ENCODE measurements around the gene ERAS.
"Not testable (repeated sequence)": the region's sequence is repeated elsewhere in the genome, so short reads cannot be mapped to it uniquely, and the experiment has no call there.

ERAS gene

GRCh38 chrX:48794911-48795515 lies 31.3 kb upstream of the ERAS start:
- no peak for DNase-seq (ENCODE audit: low read depth in 2 of 2)

DNA sequence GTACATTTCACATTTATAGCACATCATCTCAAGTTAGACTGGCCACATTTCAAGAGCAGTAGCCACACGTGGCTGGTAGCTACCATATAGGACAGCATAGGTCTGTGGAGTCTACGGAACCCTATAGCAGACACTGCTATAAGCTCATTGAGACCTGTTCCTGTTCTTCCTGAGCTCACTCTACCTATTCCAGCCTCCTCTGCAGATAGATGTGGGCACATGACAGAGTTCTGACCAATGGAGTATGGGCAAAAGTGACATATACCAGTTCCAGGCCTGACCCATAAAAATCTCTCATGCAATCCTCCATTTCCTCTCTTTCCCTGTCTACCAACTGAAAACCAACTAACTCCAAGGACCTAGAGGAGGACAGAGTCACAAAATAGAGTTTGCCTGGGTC lies 28.0 kb upstream of the ERAS start:
- DNase-seq (ENCODE audit: low read depth in 2 of 2): no peak

GRCh38 chrX:48800574-48801279 lies 25.6 kb upstream of the ERAS start:
- DNase-seq (ENCODE audit: low read depth in 2 of 2): no peak

DNA sequence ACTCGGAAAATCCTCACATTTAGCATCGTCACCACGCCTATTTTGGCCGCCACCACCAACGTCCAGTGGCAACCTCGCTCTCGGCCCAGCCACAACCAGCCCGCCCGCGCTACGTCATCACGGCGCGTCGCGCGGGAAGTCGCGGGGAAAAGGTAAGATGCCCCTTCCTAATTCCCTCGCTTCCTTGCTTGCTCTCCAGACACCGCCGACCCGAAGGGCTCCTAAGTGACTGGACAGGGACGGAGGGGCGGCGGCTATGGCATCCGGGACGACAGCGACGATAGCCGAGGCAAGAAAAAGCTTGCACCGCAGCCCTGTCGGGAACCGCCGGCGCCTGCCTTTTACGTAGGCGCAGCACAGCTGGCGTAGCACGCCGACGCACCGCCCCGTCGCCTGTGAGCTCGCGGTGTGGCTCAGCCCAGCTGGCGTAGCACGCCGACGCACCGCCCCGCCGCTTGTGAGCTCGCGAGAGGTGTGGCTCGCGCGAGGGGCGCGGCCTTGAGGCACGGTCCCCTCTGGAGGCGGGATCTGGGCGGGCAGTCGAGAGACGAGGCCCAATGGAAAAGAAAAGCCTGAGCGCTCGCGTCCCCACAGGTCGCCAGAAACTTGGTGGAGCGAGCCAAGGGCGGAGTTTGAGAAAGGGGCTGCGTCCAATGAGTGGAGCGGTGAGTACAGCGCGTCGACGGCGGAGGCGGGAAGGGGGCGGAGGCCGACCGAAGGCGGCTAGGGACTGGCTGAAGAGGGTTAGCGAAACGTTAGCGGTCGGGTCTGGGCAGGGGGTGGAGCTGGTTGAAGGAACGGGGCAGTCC lies 24.8 kb upstream of the ERAS start, which contains the start of gene HDAC6:
HDAC6 (plus strand) TSS at position 788 of the 809 bp plus-strand sequence. CDS start 626 bp downstream, outside the sequence.
- DNase-seq (ENCODE audit: low read depth in 2 of 2): peak; percentile 87 to 89

DNA sequence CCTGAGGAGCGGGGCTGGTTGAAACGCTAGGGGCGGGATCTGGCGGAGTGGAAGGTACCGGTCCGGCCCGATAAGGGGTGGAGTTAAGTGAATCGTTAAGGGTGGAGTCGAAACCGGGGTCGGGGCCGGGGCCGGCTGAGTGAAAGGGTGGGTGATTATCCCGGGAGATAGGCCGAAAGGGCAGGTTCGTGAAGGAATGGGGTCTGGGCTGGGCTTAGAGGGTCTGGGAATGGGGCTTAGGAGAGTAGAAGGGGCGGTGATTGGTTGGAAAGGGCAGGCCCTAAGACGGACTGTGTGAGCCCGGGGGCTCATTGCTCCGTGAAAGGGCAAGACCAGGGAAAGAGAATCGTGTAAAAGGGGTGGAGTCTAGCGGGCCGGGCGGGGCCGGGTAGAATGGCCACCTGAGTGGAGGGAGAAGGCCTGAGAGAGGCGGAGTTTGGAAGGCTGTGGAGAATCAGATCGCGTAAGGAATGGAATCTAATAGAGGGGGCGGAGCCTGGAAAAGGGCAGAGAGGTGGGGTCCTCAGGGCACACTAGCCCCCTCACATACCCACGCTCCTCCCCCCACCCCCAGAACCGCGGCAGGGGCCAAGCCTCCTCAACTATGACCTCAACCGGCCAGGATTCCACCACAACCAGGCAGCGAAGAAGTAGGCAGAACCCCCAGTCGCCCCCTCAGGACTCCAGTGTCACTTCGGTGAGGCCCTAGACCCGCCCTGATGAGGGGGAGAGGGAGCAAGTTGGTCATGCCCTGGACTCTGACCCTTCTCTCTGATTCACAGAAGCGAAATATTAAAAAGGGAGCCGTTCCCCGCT lies 24.0 kb upstream of the ERAS start:
- peak; percentile 28 to 73 for DNase-seq (ENCODE audit: low read depth in 2 of 2)

- DNase-seq (ENCODE audit: low read depth in 2 of 2): no peak
Observed at GRCh38 chrX:48802905-48803200, 23.5 kb upstream of the ERAS start.

DNA sequence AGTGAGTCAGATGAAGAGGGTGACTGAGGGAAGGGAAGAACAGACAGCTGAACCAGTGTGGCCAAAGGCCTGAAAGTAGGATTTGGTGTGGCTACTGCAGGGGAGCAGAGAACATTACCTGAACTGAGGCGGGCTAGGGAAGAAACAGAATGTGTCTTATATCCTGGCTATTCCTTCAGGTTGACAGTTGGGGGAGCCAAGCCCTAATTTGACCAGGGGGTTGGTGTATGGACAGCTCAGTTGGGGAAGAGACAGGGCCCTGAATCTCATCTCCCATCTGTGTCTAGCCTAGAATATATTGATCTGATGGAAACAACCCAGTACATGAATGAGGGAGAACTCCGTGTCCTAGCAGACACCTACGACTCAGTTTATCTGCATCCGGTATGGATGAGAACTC lies 20.2 kb upstream of the ERAS start:
- DNase-seq (ENCODE audit: low read depth in 2 of 2): no peak

DNA sequence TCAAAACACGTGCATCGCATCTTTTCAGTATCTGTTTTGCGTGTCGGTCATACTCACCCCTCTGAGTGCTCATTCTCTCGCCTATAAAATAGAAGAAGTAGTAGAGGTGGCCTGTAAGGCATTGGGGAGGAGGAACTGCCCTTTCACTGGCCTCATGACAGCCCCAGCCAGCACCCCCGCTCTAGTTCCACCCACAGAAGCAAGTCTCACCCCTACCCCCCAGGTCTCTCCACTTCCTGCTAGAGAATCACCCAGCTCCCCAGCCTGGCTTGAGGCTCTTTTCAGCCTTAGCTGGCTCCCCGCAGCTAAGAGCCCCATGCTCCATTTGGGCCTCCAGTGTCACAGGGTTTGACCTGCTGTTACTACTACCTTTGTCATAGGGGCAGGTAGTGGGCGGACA lies 12.7 kb upstream of the ERAS start:
- DNase-seq (ENCODE audit: low read depth in 2 of 2): no peak

GRCh38 chrX:48814722-48815121 lies 11.6 kb upstream of the ERAS start:
- no peak for DNase-seq (ENCODE audit: low read depth in 2 of 2)

DNA sequence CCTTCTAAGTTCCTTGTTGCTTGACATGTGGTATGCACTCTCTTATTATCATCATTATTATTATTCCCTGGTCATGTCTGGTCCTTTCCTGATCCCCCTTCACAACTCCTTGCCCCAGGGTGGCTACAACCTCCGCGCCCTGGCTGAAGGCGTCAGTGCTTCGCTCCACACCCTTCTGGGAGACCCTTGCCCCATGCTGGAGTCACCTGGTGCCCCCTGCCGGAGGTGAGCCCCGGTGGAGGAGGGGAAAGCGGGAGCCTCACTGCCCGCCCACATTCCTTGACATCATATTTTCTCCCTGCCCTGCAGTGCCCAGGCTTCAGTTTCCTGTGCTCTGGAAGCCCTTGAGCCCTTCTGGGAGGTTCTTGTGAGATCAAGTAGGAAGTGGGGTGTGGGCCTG lies 11.0 kb upstream of the ERAS start:
- no peak for DNase-seq (ENCODE audit: low read depth in 2 of 2)

- DNase-seq (ENCODE audit: low read depth in 2 of 2): no peak
Observed at GRCh38 chrX:48816014-48816810, 10.1 kb upstream of the ERAS start.

DNA sequence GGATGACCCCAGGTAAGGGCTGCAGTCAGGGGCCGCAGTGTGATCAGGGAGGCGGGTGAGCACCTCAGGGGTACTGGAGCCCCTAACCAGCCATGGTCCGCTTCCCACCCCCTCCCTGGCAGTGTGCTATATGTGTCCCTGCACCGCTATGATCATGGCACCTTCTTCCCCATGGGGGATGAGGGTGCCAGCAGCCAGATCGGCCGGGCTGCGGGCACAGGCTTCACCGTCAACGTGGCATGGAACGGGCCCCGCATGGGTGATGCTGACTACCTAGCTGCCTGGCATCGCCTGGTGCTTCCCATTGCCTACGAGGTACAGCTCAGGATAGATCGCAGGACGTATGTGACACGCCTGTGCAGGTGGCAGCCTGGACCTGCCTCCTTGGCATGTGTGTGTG lies 8.2 kb upstream of the ERAS start:
- no peak for DNase-seq (ENCODE audit: low read depth in 2 of 2)

DNA sequence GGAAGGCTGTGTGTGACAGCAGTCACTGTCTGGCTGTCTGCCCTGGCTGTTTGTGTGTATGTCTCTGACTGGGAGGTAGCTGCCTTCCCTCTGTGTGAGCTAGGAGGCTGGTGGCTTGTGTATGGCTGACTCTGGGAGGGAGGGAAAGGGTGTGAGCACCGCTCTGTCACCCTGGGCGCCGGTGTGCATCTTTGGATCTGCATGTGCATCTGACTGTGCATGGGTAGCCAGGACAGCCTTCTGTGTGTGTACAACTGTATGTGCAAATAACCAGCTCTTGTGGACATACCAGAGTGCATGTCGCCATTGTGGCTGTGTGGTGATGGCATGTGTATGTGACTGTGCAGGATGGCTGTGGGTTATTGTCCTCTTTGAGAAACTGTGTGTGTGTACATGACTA lies 7.4 kb upstream of the ERAS start:
- DNase-seq (ENCODE audit: low read depth in 2 of 2): no peak

GRCh38 chrX:48819394-48819793 lies 6.9 kb upstream of the ERAS start:
- not testable (repeated sequence) for DNase-seq (ENCODE audit: low read depth in 2 of 2)

- DNase-seq (ENCODE audit: low read depth in 2 of 2): no peak
Observed at GRCh38 chrX:48823053-48823452, 3.3 kb upstream of the ERAS start.

DNA sequence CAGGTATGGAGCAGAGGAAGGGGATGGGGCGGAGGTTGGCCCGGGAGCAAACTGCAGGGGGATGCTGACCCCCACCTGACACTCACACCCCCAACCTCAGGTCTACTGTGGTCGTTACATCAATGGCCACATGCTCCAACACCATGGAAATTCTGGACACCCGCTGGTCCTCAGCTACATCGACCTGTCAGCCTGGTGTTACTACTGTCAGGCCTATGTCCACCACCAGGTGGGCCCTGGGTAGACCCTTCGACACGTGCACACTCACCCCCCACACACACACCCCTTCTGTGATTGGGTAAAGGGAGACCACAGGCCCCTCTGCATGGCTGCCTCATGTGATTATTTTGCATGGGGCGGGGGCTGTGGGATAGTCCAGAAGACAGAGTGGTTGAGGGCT lies 2.2 kb upstream of the ERAS start:
- DNase-seq (ENCODE audit: low read depth in 2 of 2): no peak

- no peak for DNase-seq (ENCODE audit: low read depth in 2 of 2)
Observed at GRCh38 chrX:48826876-48827653, 752 bp downstream of the ERAS start.

- no peak for DNase-seq (ENCODE audit: low read depth in 2 of 2)
Observed at GRCh38 chrX:48827654-48827968, 1.3 kb downstream of the ERAS start.

- no peak for DNase-seq (ENCODE audit: low read depth in 2 of 2)
Observed at GRCh38 chrX:48829016-48829735, 2.9 kb downstream of the ERAS start.

Measured in stimulated activated CD4-positive, alpha-beta T cell treated with anti-CD3 and anti-CD28 coated beads, Interleukin-12 subunit alpha, Interleukin-12 subunit beta, amount 100 ng/mL, for 24 hours (primary cell).